Measurements from ENCODE around the gene HSP90AB1.
"Not testable (repeated sequence)": the region's sequence is repeated elsewhere in the genome, so short reads cannot be mapped to it uniquely, and the experiment has no call there.

DNA sequence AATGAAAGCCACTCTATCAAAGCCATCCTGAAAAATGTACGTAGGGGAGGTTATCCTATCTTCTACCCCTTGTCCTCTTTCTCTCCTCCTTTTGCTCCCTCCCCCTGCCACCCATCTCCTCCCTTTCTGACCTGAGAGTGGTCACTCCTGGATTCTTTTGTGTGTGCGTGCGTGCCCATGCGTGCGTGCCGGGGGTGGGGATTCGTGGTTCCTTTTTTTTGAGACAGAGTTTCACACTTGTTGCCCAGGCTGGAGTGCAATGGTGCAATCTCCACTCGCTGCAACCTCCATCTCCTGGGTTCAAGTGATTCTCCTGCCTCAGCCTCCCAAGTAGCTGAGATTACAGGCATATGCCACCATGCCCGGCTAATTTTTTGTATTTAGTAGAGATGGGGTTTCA is 15.5 kb upstream of the HSP90AB1 start:
- TF ChIP-seq CTCF (IDR thresholded peaks at IDR 0.05); EP300 (IDR thresholded peaks at IDR 0.05; ENCODE audit: low read depth); POLR2A (IDR thresholded peaks at IDR 0.05): not testable (repeated sequence)
